Keratinocyte (primary cell): ENCODE results near the gene SLC1A5.

Source experiments
- EZH2 ChIP-seq: IDR thresholded peaks from one replicate; pipeline ENCODE4 v1.6.1; 2012; ENCODE audit warnings: inconsistent platforms, mild to moderate bottlenecking, low read length, moderate library complexity
- TF ChIP-seq, protein P1 (sequence below), 3 experiments: IDR thresholded peaks in 1 of 3; conservative IDR thresholded peaks in 1 of 3; optimal IDR thresholded peaks in 1 of 3; 2 replicates in 2 of 3; 3 replicates in 1 of 3; pipeline versions ENCODE3 to v1.5.1; 2011; ENCODE audit warnings: low read length in 3 of 3, mild to moderate bottlenecking in 3 of 3, moderate library complexity in 2 of 3, control low read depth in 1 of 3, inconsistent platforms in 1 of 3; ENCODE audit not compliant: insufficient read depth in 2 of 3; ENCODE audit errors: extremely low read depth in 1 of 3

DNA sequence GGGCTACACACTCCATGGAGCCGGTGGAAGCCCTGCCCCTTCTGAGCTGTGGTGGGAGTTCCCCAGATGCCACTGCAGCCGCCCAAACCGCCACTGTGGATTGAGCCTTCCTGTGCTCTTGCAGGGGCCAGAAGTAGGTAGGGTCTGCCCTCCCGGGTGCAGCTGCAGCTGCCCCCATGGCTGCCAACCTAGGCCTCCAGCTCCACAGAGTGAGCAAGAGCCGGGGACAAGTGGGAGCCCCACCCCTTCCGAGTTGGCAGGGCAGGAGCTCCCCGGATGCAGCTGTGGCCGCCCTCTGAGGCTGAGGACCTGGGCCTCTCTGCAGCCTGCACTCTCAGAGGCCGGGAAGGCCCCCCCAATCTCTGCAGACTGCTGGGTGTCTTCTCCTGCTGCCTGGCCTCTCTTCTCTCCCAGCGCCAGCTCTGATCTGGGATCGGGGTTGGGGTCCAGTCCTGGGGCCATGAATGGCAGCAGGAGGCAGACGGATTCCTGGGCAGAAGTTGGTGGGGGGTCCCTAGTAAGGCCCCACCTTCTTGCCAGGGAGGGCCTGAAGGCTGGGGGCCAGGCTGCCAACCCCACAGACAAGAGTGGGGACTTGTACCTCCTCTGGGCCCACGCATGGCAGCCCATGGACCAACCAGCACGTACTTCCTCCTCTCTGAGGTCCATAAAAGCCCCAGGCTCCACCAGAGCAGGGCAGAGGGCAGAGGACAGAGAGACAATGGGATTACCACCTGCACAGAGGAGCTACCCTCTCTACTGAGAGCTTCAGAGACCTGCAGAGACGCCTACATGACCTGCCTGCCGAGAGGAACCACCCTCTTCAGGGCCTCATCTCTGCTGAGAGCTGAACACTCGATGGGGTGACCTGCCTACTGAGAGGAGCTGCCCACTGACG is 33.4 kb upstream of the SLC1A5 start:
- TF ChIP-seq, protein P1, sequence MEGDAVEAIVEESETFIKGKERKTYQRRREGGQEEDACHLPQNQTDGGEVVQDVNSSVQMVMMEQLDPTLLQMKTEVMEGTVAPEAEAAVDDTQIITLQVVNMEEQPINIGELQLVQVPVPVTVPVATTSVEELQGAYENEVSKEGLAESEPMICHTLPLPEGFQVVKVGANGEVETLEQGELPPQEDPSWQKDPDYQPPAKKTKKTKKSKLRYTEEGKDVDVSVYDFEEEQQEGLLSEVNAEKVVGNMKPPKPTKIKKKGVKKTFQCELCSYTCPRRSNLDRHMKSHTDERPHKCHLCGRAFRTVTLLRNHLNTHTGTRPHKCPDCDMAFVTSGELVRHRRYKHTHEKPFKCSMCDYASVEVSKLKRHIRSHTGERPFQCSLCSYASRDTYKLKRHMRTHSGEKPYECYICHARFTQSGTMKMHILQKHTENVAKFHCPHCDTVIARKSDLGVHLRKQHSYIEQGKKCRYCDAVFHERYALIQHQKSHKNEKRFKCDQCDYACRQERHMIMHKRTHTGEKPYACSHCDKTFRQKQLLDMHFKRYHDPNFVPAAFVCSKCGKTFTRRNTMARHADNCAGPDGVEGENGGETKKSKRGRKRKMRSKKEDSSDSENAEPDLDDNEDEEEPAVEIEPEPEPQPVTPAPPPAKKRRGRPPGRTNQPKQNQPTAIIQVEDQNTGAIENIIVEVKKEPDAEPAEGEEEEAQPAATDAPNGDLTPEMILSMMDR (optimal IDR thresholded peaks at IDR 0.05 in 1 of 3, IDR thresholded peaks at IDR 0.05 in 1 of 3, conservative IDR thresholded peaks at IDR 0.05 in 1 of 3; ENCODE audit: extremely low read depth in 1 of 3, insufficient read depth in 2 of 3, low read length in 3 of 3) = no peak
- TF ChIP-seq EZH2 = no peak
